Activated B cell treated with CpG ODN at 0.5 μM for 24 hours (primary cell): ENCODE results near the gene SPAG16. TPM values are rescaled to one million over a fixed set of nuclear protein-coding genes. Genes with fewer than 3 reads are reported as not detected.

ENCODE experiments used
- ATAC-seq: fragments of 200-7000 bp; cut with Tn5 transposase; one replicate; pipeline ENCODE4 v1.10.0; 2021; ENCODE audit warnings: low read depth, mild to moderate bottlenecking, moderate library complexity
- CTCF ChIA-PET: fragments of 350-600 bp; sonication (Branson Sonifier 250); formaldehyde crosslinking; loops from one replicate; lab custom pipeline; 2021; ENCODE audit warnings: antibody characterized with exemption; lab: Charles Lee
- POLR2A ChIA-PET: fragments of 350-600 bp; sonication (Branson Sonifier 250); formaldehyde crosslinking; loops from one replicate; lab custom pipeline; 2021; ENCODE audit warnings: antibody characterized with exemption; lab: Charles Lee
- DNase-seq: peaks from one replicate; pipeline ENCODE4 v3.0.0; 2022
- H3K27ac Mint-ChIP-seq: one replicate; pipeline ENCODE4 v1.8.0; 2020; ENCODE audit warnings: mixed read lengths
- H3K27me3 Mint-ChIP-seq: one replicate; pipeline ENCODE4 v1.8.0; 2021; ENCODE audit warnings: mixed read lengths
- H3K36me3 Mint-ChIP-seq: one replicate; pipeline ENCODE4 v1.8.0; 2021; ENCODE audit warnings: low read depth, mixed read lengths
- H3K4me1 Mint-ChIP-seq: one replicate; pipeline ENCODE4 v1.8.0; 2021; ENCODE audit warnings: mixed read lengths
- H3K4me3 Mint-ChIP-seq: one replicate; pipeline ENCODE4 v1.8.0; 2020; ENCODE audit warnings: mild to moderate bottlenecking, mixed read lengths
- H3K9me3 Mint-ChIP-seq: one replicate; pipeline ENCODE4 v1.8.0; 2020; ENCODE audit warnings: mixed read lengths
- intact Hi-C: fragments of 100-400 bp; cut with micrococcal nuclease; formaldehyde crosslinking; loops from one replicate; pipeline ENCODE4 v1.15.1; 2024
- total RNA-seq: library from RNA; stranded (reverse); gene quantifications from 2 replicates; pipeline ENCODE4 v1.2.3, GENCODE V29; 2022
- TF ChIP-seq, protein P1 (sequence below): fragments of 200-600 bp; IDR thresholded peaks from one replicate; pipeline ENCODE4 v1.8.0; 2022; ENCODE audit warnings: antibody characterized with exemption, mild to moderate bottlenecking

SPAG16 gene
- total RNA-seq, 1 donor from 2014 or later, result 11.2 TPM

DNA sequence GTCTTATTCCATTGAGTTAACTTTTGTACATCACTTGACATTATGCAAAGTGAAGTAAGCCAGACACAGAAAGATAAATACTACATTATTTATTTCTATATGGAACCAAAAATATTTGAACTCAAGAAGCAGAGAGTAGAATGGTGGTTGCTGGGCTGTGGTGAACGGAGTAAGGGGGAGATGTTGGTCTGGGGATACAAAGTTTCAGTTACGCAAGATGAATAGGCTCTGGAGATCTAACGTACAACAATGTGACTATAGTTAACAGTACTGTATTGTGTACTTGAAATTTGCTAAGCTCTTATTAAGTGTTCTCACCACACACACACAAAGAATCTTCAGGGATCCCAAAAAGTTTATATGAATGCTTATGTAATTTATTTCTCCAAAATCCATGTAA lies 1001.7 kb downstream of the SPAG16 start:
- Mint-ChIP-seq H3K4me1 (no peaks in the 10 kb centered on the region), H3K27ac (no peak overlapping the region), H3K9me3 (peaks cover 4% of the 10 kb centered on the region), H3K4me3 (no peak overlapping the region), H3K27me3 (no peaks in the 10 kb centered on the region), H3K36me3 (no peaks in the 10 kb centered on the region)
- ChIA-PET POLR2A (no interaction called here), CTCF (no interaction called here)
- TF ChIP-seq, protein P1, sequence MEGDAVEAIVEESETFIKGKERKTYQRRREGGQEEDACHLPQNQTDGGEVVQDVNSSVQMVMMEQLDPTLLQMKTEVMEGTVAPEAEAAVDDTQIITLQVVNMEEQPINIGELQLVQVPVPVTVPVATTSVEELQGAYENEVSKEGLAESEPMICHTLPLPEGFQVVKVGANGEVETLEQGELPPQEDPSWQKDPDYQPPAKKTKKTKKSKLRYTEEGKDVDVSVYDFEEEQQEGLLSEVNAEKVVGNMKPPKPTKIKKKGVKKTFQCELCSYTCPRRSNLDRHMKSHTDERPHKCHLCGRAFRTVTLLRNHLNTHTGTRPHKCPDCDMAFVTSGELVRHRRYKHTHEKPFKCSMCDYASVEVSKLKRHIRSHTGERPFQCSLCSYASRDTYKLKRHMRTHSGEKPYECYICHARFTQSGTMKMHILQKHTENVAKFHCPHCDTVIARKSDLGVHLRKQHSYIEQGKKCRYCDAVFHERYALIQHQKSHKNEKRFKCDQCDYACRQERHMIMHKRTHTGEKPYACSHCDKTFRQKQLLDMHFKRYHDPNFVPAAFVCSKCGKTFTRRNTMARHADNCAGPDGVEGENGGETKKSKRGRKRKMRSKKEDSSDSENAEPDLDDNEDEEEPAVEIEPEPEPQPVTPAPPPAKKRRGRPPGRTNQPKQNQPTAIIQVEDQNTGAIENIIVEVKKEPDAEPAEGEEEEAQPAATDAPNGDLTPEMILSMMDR, result no peak
- ATAC-seq (no peak), DNase-seq (no peak)
- intact Hi-C loops, result no loop called here

DNA sequence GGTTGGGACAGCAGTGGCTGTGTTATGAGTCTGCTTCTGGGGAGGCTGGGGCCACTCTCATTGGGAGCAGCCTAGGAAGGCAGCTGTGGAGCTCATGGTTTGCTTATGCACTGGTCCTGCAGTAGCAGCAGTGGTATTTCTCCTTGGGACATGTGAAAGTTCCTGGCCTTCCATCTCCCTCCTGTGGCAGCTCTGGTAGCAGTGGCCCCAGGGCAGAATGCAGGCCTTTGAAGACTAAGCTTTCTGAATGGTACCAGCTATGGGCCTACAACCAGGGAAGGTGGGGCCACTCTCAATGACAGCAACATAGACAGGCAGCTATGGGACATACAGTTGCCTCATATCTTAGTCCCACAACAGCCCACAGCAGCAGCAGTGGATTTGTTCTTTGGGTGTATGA lies 1009.3 kb downstream of the SPAG16 start:
- no peak overlapping the region for H3K27ac Mint-ChIP-seq
- intact Hi-C loops, result no loop called here
- ATAC-seq, result no peak
- H3K27me3 Mint-ChIP-seq, result no peaks in the 10 kb centered on the region
- DNase-seq, result no peak
- H3K4me3 Mint-ChIP-seq, result no peak overlapping the region
- peaks cover 12% of the 10 kb centered on the region for H3K9me3 Mint-ChIP-seq
- POLR2A ChIA-PET, result no interaction called here
- no peaks in the 10 kb centered on the region for H3K4me1 Mint-ChIP-seq
- CTCF ChIA-PET, result no interaction called here
- no peaks in the 10 kb centered on the region for H3K36me3 Mint-ChIP-seq
- TF ChIP-seq, protein P1, result no peak

DNA sequence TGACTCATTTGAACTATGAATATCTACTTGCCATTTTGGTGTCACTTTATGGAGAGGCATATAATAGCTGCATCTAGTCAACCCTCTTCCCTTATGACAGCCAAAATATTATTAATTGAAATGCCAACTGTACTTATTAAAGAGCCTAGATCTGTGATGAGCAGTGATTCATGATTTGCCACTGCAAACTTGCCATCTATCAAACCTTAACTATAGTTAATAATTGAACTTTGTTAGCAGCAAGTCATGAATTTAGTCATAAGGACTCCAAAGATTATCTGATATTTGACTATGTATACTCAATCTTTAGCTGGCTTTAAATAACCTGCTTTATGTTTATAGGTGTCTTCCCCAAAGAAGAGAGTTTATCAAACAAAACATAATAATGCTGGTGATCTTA lies 1010.2 kb downstream of the SPAG16 start:
- Mint-ChIP-seq H3K4me3 (no peak overlapping the region), H3K4me1 (no peaks in the 10 kb centered on the region), H3K27ac (no peak overlapping the region), H3K27me3 (no peaks in the 10 kb centered on the region), H3K9me3 (peaks cover 12% of the 10 kb centered on the region), H3K36me3 (no peaks in the 10 kb centered on the region)
- DNase-seq (no peak), ATAC-seq (no peak)
- TF ChIP-seq, protein P1, result no peak
- intact Hi-C loops, result no loop called here
- CTCF ChIA-PET, result no interaction called here
- POLR2A ChIA-PET, result no interaction called here

DNA sequence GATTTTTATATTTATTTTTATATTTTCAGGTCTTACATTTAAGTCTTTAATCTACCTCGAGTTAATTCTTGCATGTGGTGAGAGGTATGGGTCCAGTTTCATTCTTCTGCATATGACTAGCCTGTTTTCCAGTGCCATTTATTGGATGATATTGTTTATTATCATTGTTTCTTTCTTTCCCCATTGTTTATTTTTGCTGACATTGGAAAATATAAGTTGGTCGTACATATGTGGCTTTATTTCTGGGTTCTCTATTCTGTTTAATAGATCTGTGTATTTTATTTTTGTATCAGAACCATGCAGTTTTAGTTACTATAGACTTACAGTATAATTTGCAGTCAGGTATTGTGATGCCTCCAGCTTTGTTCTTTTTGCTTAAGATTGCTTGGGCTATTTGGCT lies 1013.2 kb downstream of the SPAG16 start:
- ChIA-PET CTCF (no interaction called here), POLR2A (no interaction called here)
- intact Hi-C loops, result no loop called here
- DNase-seq (no peak), ATAC-seq (no peak)
- H3K4me3 Mint-ChIP-seq, result no peak overlapping the region
- H3K27ac Mint-ChIP-seq, result no peak overlapping the region
- no peaks in the 10 kb centered on the region for H3K9me3 Mint-ChIP-seq
- TF ChIP-seq, protein P1, result no peak
- H3K36me3 Mint-ChIP-seq, result no peaks in the 10 kb centered on the region
- H3K27me3 Mint-ChIP-seq, result no peaks in the 10 kb centered on the region
- no peaks in the 10 kb centered on the region for H3K4me1 Mint-ChIP-seq

DNA sequence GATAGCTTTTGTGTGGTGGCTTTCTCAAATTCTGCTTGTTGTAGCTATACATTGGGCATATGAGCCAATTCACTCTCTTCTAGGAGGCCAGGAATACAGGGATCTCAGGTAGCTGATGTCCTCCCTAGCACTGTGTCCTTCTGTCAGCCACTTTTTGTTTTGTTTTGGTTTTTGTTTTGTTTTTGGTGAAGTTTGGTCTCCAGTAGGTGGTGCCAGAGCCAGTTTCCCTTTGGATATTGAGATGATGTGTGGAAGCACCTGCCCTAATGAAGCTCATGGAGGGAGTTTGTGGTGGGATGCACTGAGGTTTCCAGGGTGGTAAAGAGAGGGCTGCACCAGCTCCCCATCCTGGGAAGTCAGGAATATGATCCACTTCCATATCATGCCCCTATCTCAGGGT lies 1026.1 kb downstream of the SPAG16 start:
- H3K9me3 Mint-ChIP-seq, result peaks cover 5% of the 10 kb centered on the region
- no peak overlapping the region for H3K27ac Mint-ChIP-seq
- no peak for DNase-seq
- no peaks in the 10 kb centered on the region for H3K4me1 Mint-ChIP-seq
- ChIA-PET CTCF (no interaction called here), POLR2A (no interaction called here)
- no peaks in the 10 kb centered on the region for H3K36me3 Mint-ChIP-seq
- TF ChIP-seq, protein P1, result no peak
- intact Hi-C loops, result no loop called here
- no peak for ATAC-seq
- no peak overlapping the region for H3K4me3 Mint-ChIP-seq
- H3K27me3 Mint-ChIP-seq, result no peaks in the 10 kb centered on the region
